KOPT-K1 (cell line): ENCODE results near the gene CWC22.
"Not testable (repeated sequence)": the region's sequence is repeated elsewhere in the genome, so short reads cannot be mapped to it uniquely, and the experiment has no call there.

Experiments
- H3K27ac ChIP-seq: fragments of 200-600 bp; sonication (generic); 2 replicates; pipeline ENCODE4 v1.5.1; 2016; ENCODE audit warnings: antibody characterized with exemption, mild to moderate bottlenecking, low read depth, low read length; ENCODE audit not compliant: poor library complexity, severe bottlenecking
- H3K36me3 ChIP-seq: fragments of 200-600 bp; sonication (generic); 2 replicates; pipeline ENCODE4 v1.5.1; 2017; ENCODE audit warnings: antibody characterized with exemption, mild to moderate bottlenecking, low read length, moderate library complexity; ENCODE audit not compliant: insufficient read depth
- H3K9me3 ChIP-seq: fragments of 200-600 bp; sonication (generic); 2 replicates; pipeline ENCODE4 v1.5.1; 2017; ENCODE audit warnings: antibody characterized with exemption, low read length, mild to moderate bottlenecking; ENCODE audit not compliant: insufficient read depth, poor library complexity, severe bottlenecking

Gene CWC22

GRCh38 chr2:179987916-179988315, 19.2 kb downstream of the CWC22 start:
- Histone ChIP-seq H3K9me3 (no peaks in the 10 kb centered on the region), H3K36me3 (peaks cover 86% of the 10 kb centered on the region), H3K27ac (no peak overlapping the region)

- H3K9me3 ChIP-seq: no peaks in the 10 kb centered on the region
- peaks cover 85% of the 10 kb centered on the region for H3K36me3 ChIP-seq
- H3K27ac ChIP-seq: no peak overlapping the region
These were observed 21.8 kb downstream of the CWC22 start for GRCh38 chr2:179985163-179985820.

- H3K36me3 ChIP-seq: peaks cover 94% of the 10 kb centered on the region
- no peaks in the 10 kb centered on the region for H3K9me3 ChIP-seq
These were observed 23.7 kb downstream of the CWC22 start for GRCh38 chr2:179983250-179983932.

GRCh38 chr2:179981085-179981484, 26.0 kb downstream of the CWC22 start:
- Histone ChIP-seq H3K27ac (no peak overlapping the region), H3K9me3 (no peaks in the 10 kb centered on the region), H3K36me3 (peaks cover 86% of the 10 kb centered on the region)

More at GRCh38 chr2:179983250-179983932, 23.7 kb downstream of the CWC22 start:
- H3K27ac ChIP-seq: no peak overlapping the region

- H3K36me3 ChIP-seq: peaks cover 71% of the 10 kb centered on the region
- H3K27ac ChIP-seq: no peak overlapping the region
- no peaks in the 10 kb centered on the region for H3K9me3 ChIP-seq
These were observed 32.3 kb downstream of the CWC22 start for GRCh38 chr2:179974761-179975160.

GRCh38 chr2:179966778-179967394, 40.2 kb downstream of the CWC22 start:
- Histone ChIP-seq H3K36me3 (peaks cover 86% of the 10 kb centered on the region), H3K9me3 (no peaks in the 10 kb centered on the region), H3K27ac (no peak overlapping the region)

GRCh38 chr2:179965291-179966258, 41.5 kb downstream of the CWC22 start:
- no peak overlapping the region for H3K27ac ChIP-seq
- no peaks in the 10 kb centered on the region for H3K9me3 ChIP-seq
- peaks cover 82% of the 10 kb centered on the region for H3K36me3 ChIP-seq

- no peaks in the 10 kb centered on the region for H3K9me3 ChIP-seq
- H3K27ac ChIP-seq: no peak overlapping the region
- H3K36me3 ChIP-seq: peaks cover 79% of the 10 kb centered on the region
These were observed 43.5 kb downstream of the CWC22 start for GRCh38 chr2:179963626-179964025.

- H3K36me3 ChIP-seq: peaks cover 65% of the 10 kb centered on the region
- not testable (repeated sequence) for H3K27ac ChIP-seq, H3K9me3 ChIP-seq
These were observed 48.8 kb downstream of the CWC22 start for GRCh38 chr2:179958251-179958650.

GRCh38 chr2:179954026-179954425, 53.1 kb downstream of the CWC22 start:
- Histone ChIP-seq H3K27ac (no peak overlapping the region), H3K9me3 (no peaks in the 10 kb centered on the region), H3K36me3 (peaks cover 82% of the 10 kb centered on the region)

GRCh38 chr2:179953359-179953758, 53.7 kb downstream of the CWC22 start:
- no peaks in the 10 kb centered on the region for H3K9me3 ChIP-seq
- H3K27ac ChIP-seq: no peak overlapping the region
- H3K36me3 ChIP-seq: peaks cover 82% of the 10 kb centered on the region

GRCh38 chr2:179952658-179953057, 54.4 kb downstream of the CWC22 start:
- Histone ChIP-seq H3K36me3 (peaks cover 82% of the 10 kb centered on the region), H3K9me3 (no peaks in the 10 kb centered on the region), H3K27ac (no peak overlapping the region)

GRCh38 chr2:179951680-179952079, 55.4 kb downstream of the CWC22 start:
- H3K27ac ChIP-seq: no peak overlapping the region
- H3K36me3 ChIP-seq: peaks cover 85% of the 10 kb centered on the region
- no peaks in the 10 kb centered on the region for H3K9me3 ChIP-seq

GRCh38 chr2:179950391-179950790, 56.7 kb downstream of the CWC22 start:
- H3K27ac ChIP-seq: no peak overlapping the region
- peaks cover 96% of the 10 kb centered on the region for H3K36me3 ChIP-seq
- H3K9me3 ChIP-seq: no peaks in the 10 kb centered on the region

GRCh38 chr2:179949438-179949837, 57.7 kb downstream of the CWC22 start:
- Histone ChIP-seq H3K27ac (no peak overlapping the region), H3K9me3 (no peaks in the 10 kb centered on the region), H3K36me3 (peaks cover 97% of the 10 kb centered on the region)
